Common myeloid progenitor, CD34-positive (primary cell): ENCODE measurements around the gene PTPRN2.

Experiments
- CTCF ChIA-PET: fragments of 350-600 bp; sonication (Branson Sonifier 250); formaldehyde crosslinking; loops from one replicate; lab custom pipeline; 2021; ENCODE audit warnings: antibody characterized with exemption; lab: Charles Lee
- POLR2A ChIA-PET: fragments of 350-600 bp; sonication (Branson Sonifier 250); formaldehyde crosslinking; loops from one replicate; lab custom pipeline; 2021; ENCODE audit warnings: antibody characterized with exemption; lab: Charles Lee
- DNase-seq, 3 donors: peaks; one replicate each; pipeline versions ENCODE4 v3.0.0 to v3.0.0-alpha.2; 2013
- H3K27ac ChIP-seq, 2 experiments: 1 replicate in 1 of 2; 2 replicates in 1 of 2; pipeline ENCODE4 v1.7.0; 2013; ENCODE audit warnings: inconsistent platforms in 2 of 2, low read length in 2 of 2, mild to moderate bottlenecking in 2 of 2, low read depth in 1 of 2, moderate library complexity in 1 of 2; ENCODE audit not compliant: severe bottlenecking in 2 of 2, insufficient read depth in 1 of 2, poor library complexity in 1 of 2
- H3K27me3 ChIP-seq, 5 experiments: replicated peaks in 2 of 5; 1 replicate in 3 of 5; 2 replicates in 2 of 5; pipeline versions ENCODE4 v1.6.1 to v1.7.0; 2013; ENCODE audit warnings: low read length in 4 of 5, mild to moderate bottlenecking in 2 of 5, moderate library complexity in 2 of 5, inconsistent platforms in 1 of 5; ENCODE audit not compliant: insufficient read depth in 5 of 5, control insufficient read depth in 4 of 5
- H3K36me3 ChIP-seq, 4 experiments: 1 replicate in 2 of 4; 2 replicates in 2 of 4; pipeline versions ENCODE4 v1.6.1 to v1.7.0; 2013; ENCODE audit warnings: low read length in 3 of 4, control low read depth in 1 of 4, mild to moderate bottlenecking in 1 of 4; ENCODE audit not compliant: control insufficient read depth in 4 of 4, insufficient read depth in 4 of 4
- H3K4me1 ChIP-seq, 4 experiments: 1 replicate in 3 of 4; 2 replicates in 1 of 4; pipeline versions ENCODE4 v1.6.1 to v1.7.1; 2013; ENCODE audit warnings: low read length in 3 of 4, mild to moderate bottlenecking in 3 of 4, control low read depth in 1 of 4, inconsistent platforms in 1 of 4, moderate library complexity in 1 of 4; ENCODE audit not compliant: control insufficient read depth in 4 of 4, insufficient read depth in 4 of 4; ENCODE audit errors: control extremely low read depth in 1 of 4
- H3K4me3 ChIP-seq, 7 experiments: 1 replicate in 4 of 7; 2 replicates in 3 of 7; pipeline versions ENCODE4 v1.5.1 to v1.7.0; 2013; ENCODE audit warnings: mild to moderate bottlenecking in 7 of 7, low read length in 6 of 7, moderate library complexity in 6 of 7, inconsistent platforms in 2 of 7, low read depth in 2 of 7, control low read depth in 1 of 7; ENCODE audit not compliant: insufficient read depth in 4 of 7, control insufficient read depth in 1 of 7; ENCODE audit errors: extremely low read depth in 1 of 7
- H3K9me3 ChIP-seq, 5 experiments: 1 replicate in 4 of 5; 2 replicates in 1 of 5; pipeline versions ENCODE4 v1.6.1 to v1.7.1; 2013; ENCODE audit warnings: low read length in 4 of 5, mild to moderate bottlenecking in 2 of 5, inconsistent platforms in 1 of 5, low read depth in 1 of 5, moderate library complexity in 1 of 5; ENCODE audit not compliant: control insufficient read depth in 4 of 5, insufficient read depth in 2 of 5; ENCODE audit errors: control extremely low read depth in 1 of 5
- WGBS: methylation state at CpG from one replicate; pipeline ENCODE4 v1.1.5; 2013; ENCODE audit not compliant: insufficient coverage; 5-methylcytosine and 5-hydroxymethylcytosine counted together

PTPRN2 gene

DNA sequence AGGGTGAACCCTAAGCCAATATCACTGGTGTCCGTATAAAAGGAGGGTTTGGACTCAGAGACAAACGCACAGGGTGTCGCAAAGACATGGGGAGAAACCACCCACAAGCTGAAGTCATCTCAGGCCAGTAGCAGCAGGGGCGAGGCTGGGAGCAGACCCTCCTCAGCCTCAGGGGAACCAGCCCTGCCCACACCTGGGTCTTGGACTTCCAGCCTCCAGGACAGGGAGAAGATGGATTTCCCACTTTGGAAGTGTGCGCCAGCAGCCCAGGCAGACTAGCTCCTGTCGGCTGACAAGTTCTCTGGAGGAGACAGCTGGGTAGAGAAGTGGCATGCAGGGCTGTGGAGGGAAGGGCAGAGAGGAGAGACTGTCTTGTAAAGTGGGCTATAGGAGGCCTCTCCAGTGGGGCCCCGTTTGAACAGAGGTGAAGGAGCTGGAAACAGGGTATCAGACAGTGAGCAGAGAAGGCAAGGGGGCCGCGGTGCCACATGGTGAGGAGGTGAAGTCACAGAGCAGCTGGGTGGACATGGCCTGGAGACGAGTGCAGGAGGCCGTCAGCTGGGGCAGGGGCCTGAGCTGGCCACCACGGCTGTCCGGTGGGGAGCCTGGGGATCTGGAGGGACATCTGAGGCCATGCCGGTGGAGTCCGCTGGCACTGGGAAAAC is 475.6 kb downstream of the PTPRN2 start:
- Histone ChIP-seq H3K27ac (no peak overlapping the region), H3K4me3 (no peak overlapping the region), H3K27me3 (no peaks in the 10 kb centered on the region), H3K9me3 (peaks cover 0 to 65% (median 21%) of the 10 kb centered on the region in 5 experiments), H3K4me1 (no peaks in the 10 kb centered on the region), H3K36me3 (no peaks in the 10 kb centered on the region)
- WGBS: 90% methylated on average over 14 of the region's 15 CpGs
- DNase-seq: no peak
- ChIA-PET CTCF (interaction anchor here (0.6 kb wide), 1 partner anchor 59 kb away, joined by 3 read pairs; no protein-coding TSS in a partner anchor), POLR2A (no interaction called here)

GRCh38 chr7:158111049-158111751 is 476.4 kb downstream of the PTPRN2 start:
- no peaks in the 10 kb centered on the region for H3K36me3 ChIP-seq
- H3K9me3 ChIP-seq: peaks cover 0 to 65% (median 17%) of the 10 kb centered on the region in 5 experiments
- H3K4me3 ChIP-seq: no peak overlapping the region
- WGBS: 89% methylated on average over 14 of the region's 16 CpGs
- H3K27ac ChIP-seq: no peak overlapping the region
- ChIA-PET CTCF (no interaction called here), POLR2A (no interaction called here)
- DNase-seq: no peak
- no peaks in the 10 kb centered on the region for H3K4me1 ChIP-seq
- H3K27me3 ChIP-seq: no peaks in the 10 kb centered on the region

DNA sequence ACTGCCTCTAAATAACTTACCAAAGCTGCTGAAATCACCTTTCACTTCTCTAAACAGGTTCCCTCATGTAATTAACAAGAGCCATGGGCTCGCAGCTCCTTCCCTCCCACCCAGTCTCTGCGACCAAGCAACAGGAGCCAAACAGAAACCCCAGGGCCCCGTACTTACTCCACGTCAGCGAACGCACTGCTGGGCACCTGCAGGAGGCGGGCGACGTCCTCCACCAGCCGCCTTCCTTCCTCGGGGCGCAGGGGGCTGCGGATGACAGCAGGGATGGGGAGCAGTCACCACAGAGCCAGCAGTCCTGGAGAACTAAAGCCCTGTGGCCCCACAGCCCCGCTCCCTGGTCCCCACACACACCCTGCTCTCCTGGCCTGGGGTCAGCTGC is 477.0 kb downstream of the PTPRN2 start:
- ChIA-PET POLR2A (no interaction called here), CTCF (no interaction called here)
- WGBS: 87% methylated on average over 11 of the region's 14 CpGs
- H3K36me3 ChIP-seq: no peaks in the 10 kb centered on the region
- no peaks in the 10 kb centered on the region for H3K4me1 ChIP-seq
- peaks cover 0 to 65% (median 16%) of the 10 kb centered on the region in 5 experiments for H3K9me3 ChIP-seq
- no peaks in the 10 kb centered on the region for H3K27me3 ChIP-seq
- H3K4me3 ChIP-seq: no peak overlapping the region
- DNase-seq: no peak
- H3K27ac ChIP-seq: no peak overlapping the region

DNA sequence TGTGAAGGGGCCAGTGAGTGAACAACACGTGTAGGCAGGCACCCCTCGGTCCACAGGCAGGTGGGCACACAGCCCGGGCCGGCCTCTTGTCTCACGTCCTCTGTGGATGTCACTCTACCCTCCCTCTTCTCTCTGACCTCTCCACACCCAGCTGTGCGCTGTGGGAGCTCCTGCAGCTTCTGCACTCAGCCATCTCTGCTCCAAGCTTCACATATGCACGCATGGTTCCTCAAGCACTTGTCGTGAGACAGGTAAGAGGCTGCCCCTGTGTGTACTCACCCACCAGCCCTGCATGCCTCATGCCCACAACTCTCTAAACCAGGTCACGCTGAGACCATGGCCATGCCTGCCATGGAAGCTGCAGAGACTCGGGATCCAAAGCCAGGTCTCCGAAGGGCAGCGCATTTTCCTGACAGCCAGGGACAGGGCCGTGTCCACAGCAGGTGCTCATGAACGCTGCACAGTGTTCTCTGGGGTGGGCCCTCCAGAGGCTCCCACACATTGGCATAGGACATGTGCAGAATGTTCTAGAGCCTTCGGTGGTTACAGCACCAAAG is 477.5 kb downstream of the PTPRN2 start:
- Histone ChIP-seq H3K27me3 (no peaks in the 10 kb centered on the region), H3K4me3 (no peak overlapping the region), H3K4me1 (no peaks in the 10 kb centered on the region), H3K27ac (no peak overlapping the region), H3K9me3 (peaks cover 0 to 60% (median 15%) of the 10 kb centered on the region in 5 experiments), H3K36me3 (no peaks in the 10 kb centered on the region)
- ChIA-PET CTCF (no interaction called here), POLR2A (no interaction called here)
- 93% methylated on average over 15 of the region's 15 CpGs for WGBS
- DNase-seq: no peak

DNA sequence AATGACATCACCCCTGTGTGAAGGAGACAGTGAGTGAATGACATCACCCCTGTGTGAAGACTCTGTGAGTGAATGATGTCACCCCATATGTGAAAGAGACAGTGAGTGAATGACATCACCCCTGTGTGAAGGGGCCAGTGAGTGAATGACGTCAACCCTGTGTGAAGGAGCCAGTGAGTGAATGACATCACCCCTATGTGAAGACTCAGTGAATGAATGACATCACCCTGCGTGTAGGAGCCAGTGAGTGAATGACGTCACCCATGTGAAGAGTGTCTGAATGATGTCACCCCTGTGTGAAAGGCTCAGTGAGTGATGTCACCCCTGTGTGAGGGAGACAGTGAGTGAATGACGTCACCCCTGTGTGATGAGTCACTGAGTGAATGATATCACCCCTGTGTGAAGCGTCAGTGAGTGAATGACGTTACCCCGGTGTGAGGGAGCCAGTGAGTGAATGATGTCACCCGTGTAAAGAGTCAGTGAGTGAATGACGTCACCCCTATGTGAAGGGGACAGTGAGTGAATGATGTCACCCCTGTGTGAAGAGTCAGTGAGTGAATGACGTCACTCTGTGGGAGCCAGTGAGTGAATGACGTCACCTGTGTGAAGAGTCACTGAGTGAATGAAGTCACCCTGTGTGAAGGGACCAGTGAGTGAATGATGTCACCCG is 478.1 kb downstream of the PTPRN2 start:
- no peak overlapping the region for H3K4me3 ChIP-seq
- 91% methylated on average over 12 of the region's 12 CpGs for WGBS
- DNase-seq: no peak
- peaks cover 0 to 54% (median 13%) of the 10 kb centered on the region in 5 experiments for H3K9me3 ChIP-seq
- no peak overlapping the region for H3K27ac ChIP-seq
- ChIA-PET CTCF (no interaction called here), POLR2A (no interaction called here)
- no peaks in the 10 kb centered on the region for H3K27me3 ChIP-seq
- H3K36me3 ChIP-seq: no peaks in the 10 kb centered on the region
- no peaks in the 10 kb centered on the region for H3K4me1 ChIP-seq

GRCh38 chr7:158108646-158109293 is 478.9 kb downstream of the PTPRN2 start:
- DNase-seq: no peak
- Histone ChIP-seq H3K36me3 (no peaks in the 10 kb centered on the region), H3K27me3 (no peaks in the 10 kb centered on the region), H3K4me3 (no peak overlapping the region), H3K4me1 (no peaks in the 10 kb centered on the region), H3K9me3 (peaks cover 0 to 53% (median 9%) of the 10 kb centered on the region in 5 experiments), H3K27ac (no peak overlapping the region)
- 88% methylated on average over 4 of the region's 4 CpGs for WGBS
- CTCF ChIA-PET: no interaction called here
- POLR2A ChIA-PET: no interaction called here
